ENCODE measurements around the gene NAA35.
"Not testable (repeated sequence)": the region's sequence is repeated elsewhere in the genome, so short reads cannot be mapped to it uniquely, and the experiment has no call there.

The NAA35 gene

GRCh38 chr9:85949586-85950335 lies 8.8 kb downstream of the NAA35 start:
- DNase-seq, result no peak

DNA sequence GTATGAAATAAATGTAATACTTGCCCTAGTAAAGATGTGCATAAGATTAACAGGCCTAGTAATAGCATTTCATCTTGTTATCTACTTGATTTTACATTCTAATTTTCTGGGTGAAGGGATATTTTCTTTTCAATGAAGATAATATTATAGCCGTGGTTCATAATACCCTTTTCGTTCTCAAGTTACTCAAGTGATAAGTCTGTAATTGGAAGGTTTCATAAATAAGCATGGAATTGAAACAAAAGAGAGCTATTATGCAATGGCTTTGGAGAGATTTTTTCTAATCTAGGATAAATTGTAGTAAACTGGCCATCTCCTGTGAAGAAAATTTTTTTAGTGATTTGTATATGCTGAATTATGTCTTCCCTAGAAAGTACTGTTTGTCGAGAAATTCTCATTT lies 19.0 kb downstream of the NAA35 start:
- no peak for DNase-seq

DNA sequence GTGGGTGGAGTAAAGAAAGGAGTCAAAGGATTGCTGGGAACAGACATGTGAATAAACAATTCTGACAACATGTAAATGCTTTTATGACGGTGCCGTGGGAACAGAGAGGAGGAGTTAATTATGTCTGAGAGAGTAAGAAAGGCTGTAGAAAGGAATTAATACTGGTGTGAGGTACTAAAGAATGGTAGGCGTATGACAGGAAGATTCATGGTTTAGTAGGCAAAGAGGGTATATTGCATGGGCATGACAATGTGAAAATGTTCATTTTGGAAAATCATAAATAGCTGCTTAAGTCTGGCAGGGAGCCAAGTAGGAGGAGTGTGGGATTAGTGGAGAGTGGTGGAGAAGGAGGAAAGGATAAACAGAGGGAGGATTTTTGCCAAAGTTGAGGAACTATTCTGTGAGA lies 19.7 kb downstream of the NAA35 start:
- peak; percentile 28 for DNase-seq

- DNase-seq, result no peak
Observed at GRCh38 chr9:85964526-85964925, 23.6 kb downstream of the NAA35 start.

- no peak for DNase-seq
Observed at GRCh38 chr9:85964949-85965348, 24.0 kb downstream of the NAA35 start.

- DNase-seq, result no peak
Observed at GRCh38 chr9:85969727-85970126, 28.8 kb downstream of the NAA35 start.

GRCh38 chr9:85971731-85972130 lies 30.8 kb downstream of the NAA35 start:
- DNase-seq, result no peak

GRCh38 chr9:85973238-85973637 lies 32.3 kb downstream of the NAA35 start:
- no peak for DNase-seq

DNA sequence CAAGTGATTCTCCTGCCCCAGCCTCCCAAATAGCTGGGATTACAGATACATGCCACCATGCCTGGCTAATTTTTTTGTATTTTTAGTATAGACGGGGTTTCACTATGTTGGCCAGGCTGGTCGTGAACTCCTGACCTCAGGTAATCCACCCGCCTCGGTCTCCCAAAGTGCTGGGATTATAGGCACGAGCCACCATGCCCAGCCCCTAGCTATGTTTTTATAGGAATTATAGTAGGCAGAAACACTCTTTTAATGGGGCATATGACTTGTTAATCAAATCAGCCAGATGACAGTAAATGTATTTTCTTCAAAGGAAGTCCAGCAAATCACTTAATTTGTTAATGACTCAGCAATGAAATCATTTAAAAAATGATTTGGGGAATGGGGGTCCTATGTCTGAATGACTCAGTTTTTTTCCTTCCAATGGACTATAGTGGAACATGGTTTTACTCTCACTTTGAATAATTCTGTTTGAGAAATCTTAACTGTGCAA lies 33.2 kb downstream of the NAA35 start:
- not testable (repeated sequence) for DNase-seq

DNA sequence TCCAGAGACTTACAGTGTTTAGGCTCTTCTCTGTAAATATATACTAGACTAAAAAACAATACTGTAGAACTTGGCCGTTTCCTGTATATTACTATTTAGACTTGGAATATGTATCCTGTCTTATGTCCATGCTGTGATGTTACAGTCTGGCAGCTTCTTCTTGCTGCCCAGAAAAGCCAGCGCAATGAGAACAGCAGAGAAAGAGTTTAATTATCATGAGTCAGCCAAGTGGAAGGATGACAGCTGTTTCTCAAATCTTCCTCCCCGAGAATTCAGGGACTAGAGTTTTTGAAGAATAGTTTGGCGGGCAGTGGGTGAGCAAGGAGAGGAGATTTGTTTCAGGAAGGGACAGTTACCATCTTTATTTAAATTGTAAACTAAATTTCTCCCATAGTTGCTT lies 37.5 kb downstream of the NAA35 start:
- no peak for DNase-seq

DNA sequence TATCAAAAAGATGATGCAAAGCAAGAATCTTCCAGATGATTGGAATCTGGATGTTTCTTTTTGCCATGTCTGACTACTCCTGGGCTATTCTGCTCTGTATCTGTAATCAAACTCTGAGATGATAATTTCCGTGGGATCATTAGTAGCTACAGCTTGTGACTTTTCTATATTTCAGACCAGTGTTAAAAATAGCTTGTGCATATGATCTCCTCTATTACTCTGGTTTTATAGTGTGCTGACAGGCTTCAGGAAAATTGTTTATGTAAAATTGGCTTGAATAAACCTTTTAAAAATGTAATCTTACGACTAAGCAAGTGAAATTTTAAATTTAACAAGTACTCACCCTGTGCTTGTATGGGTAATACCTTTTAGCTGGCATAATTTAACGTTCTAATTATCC lies 40.4 kb downstream of the NAA35 start:
- DNase-seq, result no peak

DNA sequence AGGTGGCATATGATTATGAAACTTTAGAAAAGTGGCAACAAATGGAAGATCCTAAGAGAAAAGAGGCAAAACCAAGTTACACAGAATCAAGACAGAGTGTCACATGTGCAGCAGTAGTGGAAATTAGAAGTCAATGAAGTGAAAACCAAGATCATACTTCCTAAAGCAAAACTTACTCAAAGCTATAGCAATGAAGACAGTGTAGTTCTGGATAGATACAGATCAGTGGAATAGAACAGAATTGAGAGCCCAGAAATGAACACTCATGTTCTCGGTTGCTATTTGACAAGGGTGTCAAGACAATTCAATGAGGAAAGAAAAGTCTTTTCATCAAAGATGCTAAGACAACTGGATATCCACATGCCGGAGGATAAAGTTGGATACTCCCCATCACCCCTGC lies 43.5 kb downstream of the NAA35 start:
- no peak for DNase-seq

DNA sequence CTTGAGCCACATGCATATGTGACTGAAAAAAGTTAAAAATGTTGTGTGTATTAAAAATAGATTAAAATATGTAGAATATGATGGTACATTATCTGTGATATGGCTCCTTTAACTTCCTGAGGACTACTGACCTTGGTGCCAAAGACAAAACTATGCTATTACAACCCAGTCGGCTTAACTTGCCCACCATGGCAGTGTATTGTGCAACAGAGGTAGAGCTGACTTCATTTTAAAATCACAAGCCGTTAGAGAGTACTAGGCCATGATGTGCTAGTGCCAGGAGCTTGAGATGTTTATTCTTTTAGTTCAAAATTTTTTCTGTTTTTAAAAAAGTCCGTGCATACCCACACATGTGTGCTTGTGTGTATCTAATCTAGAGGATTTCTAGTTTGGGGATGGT lies 46.3 kb downstream of the NAA35 start:
- DNase-seq, result no peak

GRCh38 chr9:85994191-85994590 lies 53.2 kb downstream of the NAA35 start:
- no peak for DNase-seq

- no peak for DNase-seq
Observed at GRCh38 chr9:85995097-85995496, 54.2 kb downstream of the NAA35 start.

GRCh38 chr9:85995599-85995998 lies 54.7 kb downstream of the NAA35 start:
- DNase-seq, result no peak

DNA sequence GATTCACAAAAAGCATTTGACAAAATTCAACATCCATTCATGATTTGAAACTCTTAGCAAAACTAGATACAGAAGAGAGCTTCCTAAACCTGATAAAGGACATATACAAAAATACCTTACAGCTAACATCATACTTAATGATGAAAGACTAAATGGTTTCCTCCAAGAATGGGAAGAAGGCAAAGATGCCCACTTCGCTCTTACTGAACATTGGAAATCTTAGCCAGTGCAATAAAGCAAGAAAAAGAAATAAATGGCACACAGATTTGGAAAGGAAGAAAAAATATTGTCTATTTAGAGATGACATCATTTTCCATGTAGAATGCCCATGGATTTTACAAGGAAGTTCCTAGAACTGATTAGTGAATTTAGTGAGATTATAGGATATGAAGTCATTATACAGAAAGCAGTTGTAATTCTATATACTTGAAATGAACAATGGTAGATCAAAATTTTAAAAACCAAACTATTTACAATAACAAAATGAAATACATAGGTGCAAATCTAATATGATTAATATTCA lies 64.4 kb downstream of the NAA35 start:
- DNase-seq, result no peak

DNA sequence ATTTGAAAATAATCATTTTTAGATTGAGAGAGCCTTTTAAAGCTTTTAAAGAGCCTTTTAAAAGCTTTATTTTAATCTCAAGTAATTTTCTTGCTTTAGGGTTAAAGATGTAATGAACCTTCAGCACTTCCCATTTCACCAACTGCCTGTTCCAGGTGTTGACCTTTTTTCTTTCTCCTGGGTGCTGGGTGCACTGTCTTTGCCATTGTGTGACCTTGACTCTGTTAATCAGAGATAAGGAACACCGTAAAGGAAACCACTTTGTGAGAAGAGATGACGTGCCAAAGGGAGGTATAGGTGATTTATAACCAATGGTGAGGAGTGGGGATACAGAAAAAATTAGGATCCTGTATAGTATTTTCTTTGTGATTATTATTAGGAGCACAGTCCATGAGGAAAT lies 68.2 kb downstream of the NAA35 start:
- no peak for DNase-seq

DNA sequence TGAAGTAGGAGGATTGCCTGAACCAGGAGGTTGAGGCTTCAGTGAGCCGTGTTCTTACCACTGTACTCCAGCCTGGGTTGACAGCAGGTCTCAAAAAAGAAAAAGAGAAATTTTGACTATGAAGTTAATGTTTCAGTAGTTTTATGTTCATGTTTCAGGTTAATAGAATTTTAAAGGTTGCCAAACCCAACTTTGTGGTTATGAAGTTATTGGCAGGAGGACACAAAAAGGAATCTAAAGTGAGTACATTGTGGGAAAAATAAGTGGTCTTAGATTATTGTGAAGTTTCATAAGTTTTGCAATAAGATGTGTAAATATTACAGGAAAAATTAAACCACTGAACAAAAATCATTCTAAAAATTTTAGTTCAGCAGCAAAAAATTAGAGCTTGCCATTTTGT lies 79.8 kb downstream of the NAA35 start:
- DNase-seq, result no peak

DNA sequence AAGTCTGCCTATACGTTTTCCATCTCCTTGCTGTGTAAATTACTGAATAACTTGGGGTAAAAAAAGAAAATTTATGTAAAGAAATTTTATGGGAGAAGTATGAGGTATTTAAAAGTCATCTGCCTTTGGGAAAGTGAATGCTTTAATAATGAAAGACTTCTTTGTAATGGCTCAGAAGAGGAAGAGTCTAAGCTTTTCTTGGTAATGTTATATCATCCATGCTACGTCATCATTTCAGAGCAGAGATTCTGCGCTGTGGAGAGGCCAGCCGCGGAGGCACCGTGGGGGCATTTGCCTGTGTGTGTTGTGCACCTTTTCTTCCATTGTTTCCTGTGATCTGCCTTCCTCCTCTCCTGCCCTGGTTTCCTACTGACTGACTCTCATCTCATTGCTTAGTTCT lies 80.2 kb downstream of the NAA35 start:
- DNase-seq, result no peak

DNA sequence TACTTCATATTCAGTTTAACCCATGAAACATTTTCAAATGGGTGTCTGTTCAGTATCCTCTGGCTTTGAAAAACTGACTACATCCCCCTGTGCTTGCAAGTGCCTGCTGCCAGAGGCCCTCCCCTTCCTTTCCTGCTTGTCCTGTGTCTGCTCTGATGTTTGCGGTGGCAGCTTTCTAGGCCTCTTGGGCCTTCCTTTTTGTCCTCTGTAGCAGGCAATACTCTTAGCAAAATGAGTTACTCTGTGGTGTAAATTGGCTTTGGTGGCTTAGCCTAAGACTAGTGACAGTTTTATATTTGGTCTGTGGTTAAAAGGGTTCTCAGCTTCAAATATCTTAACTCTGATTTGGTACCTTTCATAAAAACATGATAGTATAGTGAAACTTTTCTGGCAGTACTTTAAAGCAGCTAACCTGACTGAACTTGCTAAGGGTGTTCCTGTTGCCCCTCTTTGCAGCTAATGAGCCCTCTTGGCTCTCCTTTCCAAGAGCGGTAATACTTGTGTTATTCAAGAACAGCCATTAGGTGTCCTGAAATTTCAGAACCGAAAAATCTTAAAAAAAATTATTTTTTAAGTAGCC lies 81.8 kb downstream of the NAA35 start:
- no peak for DNase-seq

DNA sequence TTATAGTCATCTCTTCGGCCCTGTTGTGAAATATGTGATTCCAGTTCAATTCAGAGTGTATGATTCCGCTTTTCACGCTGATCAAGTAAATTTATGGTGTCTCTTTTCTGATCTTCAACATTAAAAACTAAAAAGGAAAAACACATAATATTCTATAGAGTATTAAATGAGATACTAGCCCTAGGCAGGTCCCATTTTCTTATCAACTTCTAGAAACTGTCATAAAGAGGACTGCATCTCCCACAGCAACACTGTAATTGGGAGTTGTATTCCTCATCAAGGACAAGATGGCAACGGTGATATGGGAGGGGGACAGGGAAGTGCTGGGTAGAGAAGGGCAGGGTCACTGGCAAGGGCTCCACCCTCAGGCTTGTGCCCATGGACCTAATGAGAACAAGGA lies 86.8 kb downstream of the NAA35 start:
- no peak for DNase-seq

DNA sequence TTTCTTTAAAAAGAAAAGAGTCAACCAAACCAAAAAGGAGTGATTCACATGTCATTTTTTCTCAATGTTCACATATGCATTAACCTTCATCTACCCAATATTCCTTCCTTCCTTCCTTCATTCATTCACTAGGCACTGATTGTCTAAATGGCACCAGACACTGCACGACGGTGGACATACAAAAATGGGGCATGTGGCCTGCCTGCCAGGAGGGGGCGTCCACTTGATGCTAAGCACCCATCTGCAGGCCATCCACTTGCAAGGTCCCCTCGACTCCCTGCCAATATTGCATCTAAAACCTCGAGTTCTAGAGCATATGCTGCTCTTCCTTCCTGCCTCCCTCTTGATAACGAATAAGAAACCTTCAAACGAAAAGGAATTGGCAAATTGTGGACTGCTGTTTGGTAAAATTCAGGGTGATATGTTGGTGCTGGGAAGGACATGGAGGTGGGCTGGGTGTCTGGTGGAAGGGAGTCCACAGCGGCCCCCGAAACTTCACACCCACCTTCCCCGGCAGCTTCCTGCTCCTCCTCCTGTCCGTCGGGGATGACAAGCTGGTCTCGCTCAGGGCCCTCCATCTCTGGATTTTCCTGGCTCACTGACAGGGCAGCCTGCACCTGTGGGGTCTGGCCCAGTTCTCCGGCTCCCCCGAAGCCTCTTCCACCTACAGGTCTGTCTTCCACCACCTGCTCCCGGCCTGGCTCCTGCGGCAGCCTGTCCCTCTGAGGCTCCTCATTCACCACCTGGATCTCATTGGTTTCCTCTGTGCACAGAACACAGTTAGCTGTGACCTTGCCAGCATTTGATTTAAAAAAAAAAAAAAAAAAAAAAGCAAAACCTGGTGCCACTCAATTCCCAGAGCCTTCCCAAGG lies 94.2 kb downstream of the NAA35 start:
- DNase-seq, result peak; percentile 68
